Neural crest cell (in vitro differentiated cells): Measurements from ENCODE around the gene CDH23. TPM values are rescaled to one million over a fixed set of nuclear protein-coding genes. Genes with fewer than 3 reads are reported as not detected.

Source experiments
- DNase-seq: peaks from one replicate; pipeline ENCODE4 v3.0.0; 2021; ENCODE audit warnings: low read depth, mixed read lengths, low spot score
- H3K27ac Mint-ChIP-seq: one replicate; pipeline ENCODE4 v1.8.0; 2021; ENCODE audit warnings: mild to moderate bottlenecking, mixed read lengths; ENCODE audit not compliant: unreplicated experiment
- H3K27me3 Mint-ChIP-seq: 2 replicates; pipeline ENCODE4 v1.8.0; 2021; ENCODE audit warnings: low read depth, mild to moderate bottlenecking, mixed read lengths
- H3K36me3 Mint-ChIP-seq: 2 replicates; pipeline ENCODE4 v1.8.0; 2021; ENCODE audit warnings: low read depth, mild to moderate bottlenecking, mixed read lengths
- H3K4me1 Mint-ChIP-seq: 2 replicates; pipeline ENCODE4 v1.8.0; 2021; ENCODE audit warnings: mixed read lengths
- H3K4me3 Mint-ChIP-seq: one replicate; pipeline ENCODE4 v1.8.0; 2021; ENCODE audit warnings: mild to moderate bottlenecking, mixed read lengths
- H3K9me3 Mint-ChIP-seq: 2 replicates; pipeline ENCODE4 v1.8.0; 2021; ENCODE audit warnings: mixed read lengths
- CTCF ChIP-seq: fragments of 200-600 bp; sonication (generic); conservative IDR thresholded peaks from 2 replicates; pipeline ENCODE4 v1.5.0; 2021; ENCODE audit warnings: antibody characterized with exemption, mild to moderate bottlenecking
- total RNA-seq: library from RNA; stranded (reverse); gene quantifications from 2 replicates; pipeline ENCODE4 v1.2.1, GENCODE V29; 2021

The CDH23 gene
- total RNA-seq, 1 donor from 2014 or later, result 2.6 TPM

- Mint-ChIP-seq H3K36me3 (no peaks in the 10 kb centered on the region), H3K4me1 (peaks cover 4% of the 10 kb centered on the region), H3K27ac (no peak overlapping the region), H3K9me3 (no peaks in the 10 kb centered on the region), H3K4me3 (no peak overlapping the region), H3K27me3 (no peaks in the 10 kb centered on the region)
- TF ChIP-seq CTCF, result no peak
- no peak for DNase-seq
These were observed 74.3 kb downstream of the CDH23 start for GRCh38 chr10:71471006-71471405.

GRCh38 chr10:71471957-71472365 is 75.2 kb downstream of the CDH23 start:
- no peak for DNase-seq
- Mint-ChIP-seq H3K9me3 (no peaks in the 10 kb centered on the region), H3K36me3 (no peaks in the 10 kb centered on the region), H3K27ac (no peak overlapping the region), H3K27me3 (no peaks in the 10 kb centered on the region), H3K4me3 (no peak overlapping the region), H3K4me1 (peaks cover 4% of the 10 kb centered on the region)
- no peak for TF ChIP-seq CTCF

GRCh38 chr10:71472466-71472865 is 75.7 kb downstream of the CDH23 start:
- no peak overlapping the region for H3K4me3 Mint-ChIP-seq

GRCh38 chr10:71472912-71473311 is 76.2 kb downstream of the CDH23 start:
- Mint-ChIP-seq H3K27ac (no peak overlapping the region), H3K4me3 (no peak overlapping the region), H3K4me1 (peaks cover 4% of the 10 kb centered on the region), H3K27me3 (peaks cover under 1% of the 10 kb centered on the region), H3K9me3 (no peaks in the 10 kb centered on the region), H3K36me3 (no peaks in the 10 kb centered on the region)
- no peak for TF ChIP-seq CTCF
- DNase-seq, result no peak

More at GRCh38 chr10:71472466-71472865, 75.7 kb downstream of the CDH23 start:
- Mint-ChIP-seq H3K4me1 (peaks cover 4% of the 10 kb centered on the region), H3K9me3 (no peaks in the 10 kb centered on the region), H3K27ac (no peak overlapping the region), H3K36me3 (no peaks in the 10 kb centered on the region), H3K27me3 (no peaks in the 10 kb centered on the region)
- DNase-seq, result no peak
- TF ChIP-seq CTCF, result no peak

- no peak overlapping the region for H3K4me3 Mint-ChIP-seq
- H3K27me3 Mint-ChIP-seq, result peaks cover 4% of the 10 kb centered on the region
- no peaks in the 10 kb centered on the region for H3K36me3 Mint-ChIP-seq
- TF ChIP-seq CTCF, result no peak
- H3K4me1 Mint-ChIP-seq, result peaks cover 4% of the 10 kb centered on the region
- DNase-seq, result no peak
- H3K9me3 Mint-ChIP-seq, result no peaks in the 10 kb centered on the region
- no peak overlapping the region for H3K27ac Mint-ChIP-seq
These were observed 77.2 kb downstream of the CDH23 start for GRCh38 chr10:71473671-71474599.
